Activated T-cell treated with anti-CD3 and anti-CD28 coated beads for 1 hour (primary cell): ENCODE results near the gene CRIP2.
A peak's percentile ranks its signal among the peaks of the same experiment; 100 is the strongest.

Source experiments
- DNase-seq: peaks from one replicate; pipeline ENCODE4 v3.0.0-alpha.2; 2020; ENCODE audit warnings: low read depth

Gene CRIP2

GRCh38 chr14:105487986-105488777, 13.6 kb downstream of the CRIP2 start:
- no peak for DNase-seq

- no peak for DNase-seq
Observed at GRCh38 chr14:105488781-105489541, 14.3 kb downstream of the CRIP2 start.

GRCh38 chr14:105489542-105490266, 15.1 kb downstream of the CRIP2 start:
- DNase-seq = peak; percentile 76

GRCh38 chr14:105490267-105490571, 15.6 kb downstream of the CRIP2 start:
- DNase-seq = no peak

- peak; percentile 97 for DNase-seq
Observed at GRCh38 chr14:105490572-105491365, 16.1 kb downstream of the CRIP2 start, which contains the start of gene TEDC1. Gene TEDC1 (plus strand): TSS chr14:105491246. CDS start chr14:105491376, 130 bp downstream.

GRCh38 chr14:105491366-105491973, 16.8 kb downstream of the CRIP2 start:
- peak; percentile 77 for DNase-seq

GRCh38 chr14:105492031-105492970, 17.7 kb downstream of the CRIP2 start:
- DNase-seq = no peak

GRCh38 chr14:105492971-105493871, 18.6 kb downstream of the CRIP2 start:
- DNase-seq = no peak

- DNase-seq = no peak
Observed at GRCh38 chr14:105493921-105494605, 19.4 kb downstream of the CRIP2 start.

- no peak for DNase-seq
Observed at GRCh38 chr14:105494606-105494929, 19.9 kb downstream of the CRIP2 start.

- no peak for DNase-seq
Observed at GRCh38 chr14:105495101-105495989, 20.7 kb downstream of the CRIP2 start.

- DNase-seq = no peak
Observed at GRCh38 chr14:105495990-105496830, 21.6 kb downstream of the CRIP2 start.

GRCh38 chr14:105496831-105497591, 22.4 kb downstream of the CRIP2 start:
- DNase-seq = no peak

GRCh38 chr14:105497671-105498429, 23.2 kb downstream of the CRIP2 start:
- no peak for DNase-seq
